ENCODE measurements around the gene IMMP2L. TPM values are rescaled to one million over a fixed set of nuclear protein-coding genes. Genes with fewer than 3 reads are reported as not detected.

The IMMP2L gene
- total RNA-seq, 2 donors from 2014 or later = 10.5 to 17.4 TPM

GRCh38 chr7:111439977-111440376 is 122.3 kb downstream of the IMMP2L start:
- ATAC-seq (no peak), DNase-seq (no peak)
- Histone ChIP-seq H3K4me3 (no peak overlapping the region), H3K27ac (no peak overlapping the region), H3K4me1 (peaks cover 4% of the 10 kb centered on the region), H3K36me3 (replicated peaks in 1 of 2; ENCODE audit: insufficient read depth in 1 of 2, low read depth in 2 of 2) (no peaks in the 10 kb centered on the region), H3K27me3 (no peaks in the 10 kb centered on the region), H3K9me3 (no peaks in the 10 kb centered on the region)
- WGBS, 2 donors = 88 to 92% methylated on average over 3 of the region's 3 CpGs
- no peak for TF ChIP-seq CTCF (IDR thresholded peaks at IDR 0.05)
- no peak for TF ChIP-seq POLR2A (IDR thresholded peaks at IDR 0.05)
- intact Hi-C loops (cut with DNase I) = no loop called here

- ATAC-seq = no peak
- intact Hi-C loops (cut with DNase I) = no loop called here
- no peak for TF ChIP-seq POLR2A (IDR thresholded peaks at IDR 0.05)
- no peak for TF ChIP-seq CTCF (IDR thresholded peaks at IDR 0.05)
- WGBS, 2 donors = 56 to 66% methylated on average over 3 of the region's 3 CpGs
- Histone ChIP-seq H3K9me3 (no peaks in the 10 kb centered on the region), H3K4me3 (no peak overlapping the region), H3K27me3 (no peaks in the 10 kb centered on the region), H3K4me1 (peaks cover 4% of the 10 kb centered on the region), H3K36me3 (replicated peaks in 1 of 2; ENCODE audit: insufficient read depth in 1 of 2, low read depth in 2 of 2) (no peaks in the 10 kb centered on the region), H3K27ac (no peak overlapping the region)
- DNase-seq = no peak
Measured at GRCh38 chr7:111438369-111439289, 123.7 kb downstream of the IMMP2L start.

GRCh38 chr7:111437736-111438135 is 124.6 kb downstream of the IMMP2L start:
- peaks cover 4% of the 10 kb centered on the region for H3K4me1 ChIP-seq
- ATAC-seq = no peak
- WGBS, 2 donors = 81 to 88% methylated on average over 2 of the region's 2 CpGs
- no peaks in the 10 kb centered on the region for H3K36me3 ChIP-seq (replicated peaks in 1 of 2; ENCODE audit: insufficient read depth in 1 of 2, low read depth in 2 of 2)
- DNase-seq = no peak
- no peak overlapping the region for H3K4me3 ChIP-seq
- no peak overlapping the region for H3K27ac ChIP-seq
- intact Hi-C loops (cut with DNase I) = no loop called here
- no peaks in the 10 kb centered on the region for H3K9me3 ChIP-seq
- no peaks in the 10 kb centered on the region for H3K27me3 ChIP-seq
- no peak for TF ChIP-seq CTCF (IDR thresholded peaks at IDR 0.05)
- TF ChIP-seq POLR2A (IDR thresholded peaks at IDR 0.05) = no peak

GRCh38 chr7:111436608-111437007 is 125.7 kb downstream of the IMMP2L start:
- no peak for ATAC-seq
- Histone ChIP-seq H3K4me3 (no peak overlapping the region), H3K27me3 (no peaks in the 10 kb centered on the region), H3K9me3 (no peaks in the 10 kb centered on the region), H3K4me1 (peaks cover 4% of the 10 kb centered on the region), H3K27ac (no peak overlapping the region), H3K36me3 (replicated peaks in 1 of 2; ENCODE audit: insufficient read depth in 1 of 2, low read depth in 2 of 2) (no peaks in the 10 kb centered on the region)
- intact Hi-C loops (cut with DNase I) = no loop called here
- WGBS, 2 donors = 95 to 100% methylated on average over 1 of the region's 1 CpG
- DNase-seq = no peak
- TF ChIP-seq CTCF (IDR thresholded peaks at IDR 0.05) = no peak
- TF ChIP-seq POLR2A (IDR thresholded peaks at IDR 0.05) = no peak

- no peak for TF ChIP-seq POLR2A (IDR thresholded peaks at IDR 0.05)
- no peak for TF ChIP-seq CTCF (IDR thresholded peaks at IDR 0.05)
- Histone ChIP-seq H3K27ac (no peak overlapping the region), H3K4me3 (no peak overlapping the region), H3K36me3 (replicated peaks in 1 of 2; ENCODE audit: insufficient read depth in 1 of 2, low read depth in 2 of 2) (no peaks in the 10 kb centered on the region), H3K9me3 (no peaks in the 10 kb centered on the region), H3K4me1 (peaks cover 1% of the 10 kb centered on the region), H3K27me3 (no peaks in the 10 kb centered on the region)
- intact Hi-C loops (cut with DNase I) = no loop called here
- no peak for ATAC-seq
- WGBS, 2 donors = 86 to 87% methylated on average over 2 of the region's 2 CpGs
- no peak for DNase-seq
Measured at GRCh38 chr7:111433426-111433825, 128.9 kb downstream of the IMMP2L start.

Measured in body of pancreas (tissue), 4 donors.